ENCODE results near the gene FGFBP3. TPM values are rescaled to one million over a fixed set of nuclear protein-coding genes. Genes with fewer than 3 reads are reported as not detected.
"Not testable (repeated sequence)": the region's sequence is repeated elsewhere in the genome, so short reads cannot be mapped to it uniquely, and the experiment has no call there.

FGFBP3 gene
- total RNA-seq, 2 donors from 2014 or later, result 0.81 to 1.5 TPM

- peak within 1 kb of the TSS; percentile 91 to 97 for H3K27ac Mint-ChIP-seq
- H3K4me3 Mint-ChIP-seq, result peak within 1 kb of the TSS; percentile 98
- peaks cover 12% of the 10 kb centered on the region for H3K36me3 Mint-ChIP-seq
- H3K9me3 Mint-ChIP-seq, result no peaks in the 10 kb centered on the region
- H3K4me1 Mint-ChIP-seq (ENCODE audit: low read depth in 2 of 2), result peaks cover 32 to 42% of the 10 kb centered on the region in 2 donors
- ATAC-seq, result peak; percentile 99
- DNase-seq (ENCODE audit: low spot score), result peak; percentile 92
- peaks cover 4 to 9% of the 10 kb centered on the region in 2 donors for H3K27me3 Mint-ChIP-seq
These were observed 14.3 kb upstream of the FGFBP3 start, which contains the start of gene BTAF1 for GRCh38 chr10:91923371-91924211. Gene BTAF1, plus strand, starts transcription at chr10:91923770. Its CDS starts 307 bp downstream, at chr10:91924077.

- Mint-ChIP-seq H3K4me3 (no peak overlapping the region), H3K27me3 (peaks cover 20 to 41% of the 10 kb centered on the region in 2 donors), H3K4me1 (ENCODE audit: low read depth in 2 of 2) (peaks cover 12 to 14% of the 10 kb centered on the region in 2 donors), H3K36me3 (peaks cover 6% of the 10 kb centered on the region), H3K9me3 (no peaks in the 10 kb centered on the region), H3K27ac (no peak overlapping the region)
- ATAC-seq (no peak), DNase-seq (ENCODE audit: low spot score) (no peak)
These were observed 10.4 kb upstream of the FGFBP3 start for GRCh38 chr10:91919651-91920050.

- Mint-ChIP-seq H3K4me1 (ENCODE audit: low read depth in 2 of 2) (peaks cover 24 to 27% of the 10 kb centered on the region in 2 donors), H3K27me3 (peaks cover 5 to 16% of the 10 kb centered on the region in 2 donors), H3K9me3 (no peaks in the 10 kb centered on the region), H3K36me3 (no peaks in the 10 kb centered on the region), H3K27ac (no peak overlapping the region), H3K4me3 (no peak overlapping the region)
- DNase-seq (ENCODE audit: low spot score) (no peak), ATAC-seq (no peak)
These were observed 1.2 kb upstream of the FGFBP3 start for GRCh38 chr10:91910467-91910866.

GRCh38 chr10:91908337-91909116 lies 759 bp downstream of the FGFBP3 start:
- peaks cover 1 to 5% of the 10 kb centered on the region in 2 donors for H3K27me3 Mint-ChIP-seq

GRCh38 chr10:91907914-91908336 lies 1.4 kb downstream of the FGFBP3 start:
- Mint-ChIP-seq H3K9me3 (no peaks in the 10 kb centered on the region), H3K27me3 (peaks cover 0 to 1% of the 10 kb centered on the region in 2 donors), H3K36me3 (no peaks in the 10 kb centered on the region), H3K4me3 (peak overlapping the region; percentile 95), H3K27ac (peak overlapping the region; percentile 83 to 86), H3K4me1 (ENCODE audit: low read depth in 2 of 2) (peaks cover 24 to 27% of the 10 kb centered on the region in 2 donors)
- DNase-seq (ENCODE audit: low spot score) (no peak), ATAC-seq (no peak)

More at GRCh38 chr10:91908337-91909116, 759 bp downstream of the FGFBP3 start:
- H3K9me3 Mint-ChIP-seq, result no peaks in the 10 kb centered on the region
- H3K27ac Mint-ChIP-seq, result peak overlapping the region; percentile 83 to 87
- H3K4me1 Mint-ChIP-seq (ENCODE audit: low read depth in 2 of 2), result peaks cover 24 to 27% of the 10 kb centered on the region in 2 donors
- peak overlapping the region; percentile 95 for H3K4me3 Mint-ChIP-seq
- peak; percentile 84 for DNase-seq (ENCODE audit: low spot score)
- ATAC-seq, result peak; percentile 91 to 94
- no peaks in the 10 kb centered on the region for H3K36me3 Mint-ChIP-seq

- no peaks in the 10 kb centered on the region for H3K27me3 Mint-ChIP-seq
- no peaks in the 10 kb centered on the region for H3K36me3 Mint-ChIP-seq
- H3K4me3 Mint-ChIP-seq, result peak overlapping the region; percentile 95
- no peak for ATAC-seq
- H3K27ac Mint-ChIP-seq, result peak overlapping the region; percentile 83 to 86
- H3K4me1 Mint-ChIP-seq (ENCODE audit: low read depth in 2 of 2), result peaks cover 29 to 32% of the 10 kb centered on the region in 2 donors
- H3K9me3 Mint-ChIP-seq, result no peaks in the 10 kb centered on the region
- no peak for DNase-seq (ENCODE audit: low spot score)
These were observed 2.2 kb downstream of the FGFBP3 start for GRCh38 chr10:91907033-91907594.

GRCh38 chr10:91901784-91902677 lies 7.3 kb downstream of the FGFBP3 start:
- ATAC-seq, result peak; percentile 99
- H3K4me3 Mint-ChIP-seq, result peak overlapping the region; percentile 55
- H3K9me3 Mint-ChIP-seq, result no peaks in the 10 kb centered on the region
- peak; percentile 81 for DNase-seq (ENCODE audit: low spot score)
- H3K27me3 Mint-ChIP-seq, result peaks cover 3 to 8% of the 10 kb centered on the region in 2 donors
- peak overlapping the region; percentile 75 to 91 for H3K27ac Mint-ChIP-seq
- peaks cover 20 to 25% of the 10 kb centered on the region in 2 donors for H3K4me1 Mint-ChIP-seq (ENCODE audit: low read depth in 2 of 2)
- H3K36me3 Mint-ChIP-seq, result no peaks in the 10 kb centered on the region

- Mint-ChIP-seq H3K4me1 (ENCODE audit: low read depth in 2 of 2) (peaks cover 13 to 16% of the 10 kb centered on the region in 2 donors), H3K4me3 (no peak overlapping the region), H3K36me3 (no peaks in the 10 kb centered on the region), H3K9me3 (no peaks in the 10 kb centered on the region), H3K27me3 (peaks cover 3 to 8% of the 10 kb centered on the region in 2 donors), H3K27ac (no peak overlapping the region)
- DNase-seq (ENCODE audit: low spot score), result no peak
- ATAC-seq, result no peak
These were observed 11.9 kb downstream of the FGFBP3 start for GRCh38 chr10:91897421-91897820.

- Mint-ChIP-seq H3K4me3 (no peak overlapping the region), H3K4me1 (ENCODE audit: low read depth in 2 of 2) (peaks cover 4% of the 10 kb centered on the region in 2 donors), H3K27ac (no peak overlapping the region), H3K36me3 (no peaks in the 10 kb centered on the region), H3K27me3 (peaks cover 3 to 8% of the 10 kb centered on the region in 2 donors), H3K9me3 (no peaks in the 10 kb centered on the region)
- DNase-seq (ENCODE audit: low spot score) (no peak), ATAC-seq (no peak)
These were observed 13.0 kb downstream of the FGFBP3 start for GRCh38 chr10:91896212-91896756.

GRCh38 chr10:91894261-91894685 lies 15.0 kb downstream of the FGFBP3 start:
- H3K36me3 Mint-ChIP-seq; H3K9me3 Mint-ChIP-seq; H3K4me1 Mint-ChIP-seq (ENCODE audit: low read depth in 2 of 2); ATAC-seq; DNase-seq (ENCODE audit: low spot score); H3K4me3 Mint-ChIP-seq: not testable (repeated sequence)
- Mint-ChIP-seq H3K27me3 (peaks cover 8 to 21% of the 10 kb centered on the region in 2 donors), H3K27ac (peak overlapping the region in 1 of 2 donors; percentile 6)

GRCh38 chr10:91893051-91893450 lies 16.2 kb downstream of the FGFBP3 start:
- ATAC-seq, result no peak
- H3K36me3 Mint-ChIP-seq, result peaks cover 6% of the 10 kb centered on the region
- no peaks in the 10 kb centered on the region for H3K9me3 Mint-ChIP-seq
- no peak overlapping the region for H3K27ac Mint-ChIP-seq
- no peak overlapping the region for H3K4me3 Mint-ChIP-seq
- DNase-seq (ENCODE audit: low spot score), result no peak
- H3K4me1 Mint-ChIP-seq (ENCODE audit: low read depth in 2 of 2), result peaks cover 0 to under 1% of the 10 kb centered on the region in 2 donors
- peaks cover 9 to 24% of the 10 kb centered on the region in 2 donors for H3K27me3 Mint-ChIP-seq

GRCh38 chr10:91891125-91892001 lies 17.9 kb downstream of the FGFBP3 start:
- DNase-seq (ENCODE audit: low spot score) (no peak), ATAC-seq (no peak)
- Mint-ChIP-seq H3K9me3 (no peaks in the 10 kb centered on the region), H3K36me3 (peaks cover 6% of the 10 kb centered on the region), H3K4me1 (ENCODE audit: low read depth in 2 of 2) (peaks cover 7 to 8% of the 10 kb centered on the region in 2 donors), H3K27me3 (peaks cover 15 to 26% of the 10 kb centered on the region in 2 donors), H3K27ac (no peak overlapping the region), H3K4me3 (no peak overlapping the region)
